Renal cortical epithelial cell (primary cell): Measurements from ENCODE around the gene LSM14A. TPM values are rescaled to one million over a fixed set of nuclear protein-coding genes. Genes with fewer than 3 reads are reported as not detected.

ENCODE experiments used
- total RNA-seq: library from RNA; depleted of rRNA; stranded (reverse); fragments of >200 nt; gene quantifications from 2 replicates; pipeline ENCODE4 v1.2.3, GENCODE V29; 2014

The LSM14A gene
- total RNA-seq, 1 donor from 2014 or later = 112 TPM

Other genes starting within 250 kb of the LSM14A start
- 8.9 and 19.7 TPM in 2 replicates for gene GARRE1, start 82.0 kb downstream of the LSM14A start, total RNA-seq
- 204 and 672 TPM in 2 replicates for gene GPI, start 192.7 kb downstream of the LSM14A start, total RNA-seq
- gene PDCD2L, start 231.9 kb downstream of the LSM14A start, total RNA-seq = 10.8 and 30.9 TPM in 2 replicates